ENCODE results near the gene VSTM2B. TPM values are rescaled to one million over a fixed set of nuclear protein-coding genes. Genes with fewer than 3 reads are reported as not detected.
"Not testable (repeated sequence)": the region's sequence is repeated elsewhere in the genome, so short reads cannot be mapped to it uniquely, and the experiment has no call there.

The VSTM2B gene
- polyA plus RNA-seq, 1 experiment, result not detected

GRCh38 chr19:29552454-29553280, 26.9 kb downstream of the VSTM2B start:
- H3K27ac ChIP-seq (ENCODE audit: low read depth, low read length), result no peak overlapping the region
- DNase-seq (ENCODE audit: low read depth, low spot score), result no peak
- H3K27me3 ChIP-seq (ENCODE audit: control insufficient read depth, insufficient read depth, low read length), result no peaks in the 10 kb centered on the region
- no peaks in the 10 kb centered on the region; the same call in 1 of the 2 replicates for H3K9me3 ChIP-seq (ENCODE audit: control insufficient read depth, insufficient read depth, low read length)
- H3K4me3 ChIP-seq (ENCODE audit: low read depth, low read length), result no peak overlapping the region
- no peak for TF ChIP-seq CTCF (IDR thresholded peaks at IDR 0.05; ENCODE audit: low read depth, low read length)
- POLR2A ChIA-PET, result no interaction called here
- CTCF ChIA-PET, result no interaction called here

GRCh38 chr19:29554149-29554548, 28.4 kb downstream of the VSTM2B start:
- no peak for TF ChIP-seq CTCF (IDR thresholded peaks at IDR 0.05; ENCODE audit: low read depth, low read length)
- no peaks in the 10 kb centered on the region for H3K27me3 ChIP-seq (ENCODE audit: control insufficient read depth, insufficient read depth, low read length)
- ChIA-PET CTCF (no interaction called here), POLR2A (no interaction called here)
- no peak overlapping the region for H3K27ac ChIP-seq (ENCODE audit: low read depth, low read length)
- H3K9me3 ChIP-seq (ENCODE audit: control insufficient read depth, insufficient read depth, low read length), result no peaks in the 10 kb centered on the region; the same call in 1 of the 2 replicates
- no peak for DNase-seq (ENCODE audit: low read depth, low spot score)
- no peak overlapping the region for H3K4me3 ChIP-seq (ENCODE audit: low read depth, low read length)

GRCh38 chr19:29559110-29559509, 33.3 kb downstream of the VSTM2B start:
- CTCF ChIA-PET; H3K4me3 ChIP-seq (ENCODE audit: low read depth, low read length); H3K27ac ChIP-seq (ENCODE audit: low read depth, low read length); DNase-seq (ENCODE audit: low read depth, low spot score); H3K27me3 ChIP-seq (ENCODE audit: control insufficient read depth, insufficient read depth, low read length); POLR2A ChIA-PET; H3K9me3 ChIP-seq (ENCODE audit: control insufficient read depth, insufficient read depth, low read length): not testable (repeated sequence)

- Histone ChIP-seq H3K4me3 (ENCODE audit: low read depth, low read length) (no peak overlapping the region), H3K27me3 (ENCODE audit: control insufficient read depth, insufficient read depth, low read length) (no peaks in the 10 kb centered on the region), H3K9me3 (ENCODE audit: control insufficient read depth, insufficient read depth, low read length) (peaks cover 4% of the 10 kb centered on the region; the same call in 1 of the 2 replicates), H3K27ac (ENCODE audit: low read depth, low read length) (no peak overlapping the region)
- no peak for DNase-seq (ENCODE audit: low read depth, low spot score)
- CTCF ChIA-PET, result no interaction called here
- TF ChIP-seq CTCF (IDR thresholded peaks at IDR 0.05; ENCODE audit: low read depth, low read length), result no peak
- POLR2A ChIA-PET, result no interaction called here
Observed at GRCh38 chr19:29559743-29560142, 33.9 kb downstream of the VSTM2B start.

GRCh38 chr19:29560313-29561075, 34.7 kb downstream of the VSTM2B start:
- no peak overlapping the region for H3K27ac ChIP-seq (ENCODE audit: low read depth, low read length)
- H3K9me3 ChIP-seq (ENCODE audit: control insufficient read depth, insufficient read depth, low read length), result peaks cover 4% of the 10 kb centered on the region; the same call in 1 of the 2 replicates
- POLR2A ChIA-PET, result no interaction called here
- CTCF ChIA-PET, result no interaction called here
- TF ChIP-seq CTCF (IDR thresholded peaks at IDR 0.05; ENCODE audit: low read depth, low read length), result no peak
- no peak overlapping the region for H3K4me3 ChIP-seq (ENCODE audit: low read depth, low read length)
- no peak for DNase-seq (ENCODE audit: low read depth, low spot score)
- H3K27me3 ChIP-seq (ENCODE audit: control insufficient read depth, insufficient read depth, low read length), result no peaks in the 10 kb centered on the region

Data from AG04450 (cell line).